K562 (cell line): Measurements from ENCODE around the gene THADA. TPM values are rescaled to one million over a fixed set of nuclear protein-coding genes. Genes with fewer than 3 reads are reported as not detected.
A peak's percentile ranks its signal among the peaks of the same experiment; 100 is the strongest.

Source experiments
- GMEB1 ChIP-seq: fragments of 250-450 bp; sonication (Bioruptor Pico); IDR thresholded peaks from 2 replicates; pipeline ENCODE4 v1.4.0; 2020; ENCODE audit warnings: mild to moderate bottlenecking
- KAT8 ChIP-seq: fragments of 450-650 bp; IDR thresholded peaks from 2 replicates; pipeline ENCODE4 v1.6.1; 2016; ENCODE audit warnings: low read depth, mild to moderate bottlenecking
- KLF1 ChIP-seq: fragments of 450-650 bp; IDR thresholded peaks from 2 replicates; pipeline ENCODE4 v1.6.1; 2016; ENCODE audit warnings: missing genetic modification characterization, missing compliant biosample characterization
- NFE2L1 ChIP-seq: fragments of 450-650 bp; IDR thresholded peaks from 2 replicates; pipeline ENCODE4 v1.6.1; 2016; ENCODE audit warnings: missing genetic modification characterization, low read depth, mild to moderate bottlenecking, missing compliant biosample characterization, moderate library complexity, borderline replicate concordance
- POU5F1 ChIP-seq: fragments of 150-350 bp; IDR thresholded peaks from 2 replicates; pipeline ENCODE4 v1.6.1; 2014; ENCODE audit warnings: borderline replicate concordance, low read length, low read depth, mild to moderate bottlenecking; ENCODE audit not compliant: partially characterized antibody
- RCOR1 ChIP-seq, 2 experiments: IDR thresholded peaks; 2 replicates each; pipeline ENCODE4 v1.6.1; 2012; ENCODE audit warnings: low read depth in 2 of 2, low read length in 2 of 2, borderline replicate concordance in 1 of 2, improper control_type of control experiment in 1 of 2
- SAFB ChIP-seq: fragments of 200-400 bp; formaldehyde crosslinking; IDR thresholded peaks from 2 replicates; pipeline ENCODE4 v1.6.1; 2017; ENCODE audit warnings: low read depth, low read length, borderline replicate concordance
- SAP30 ChIP-seq: fragments of 200-600 bp; sonication (generic); IDR thresholded peaks from 2 replicates; pipeline ENCODE4 v1.6.1; 2012; ENCODE audit warnings: borderline replicate concordance, low read depth, mild to moderate bottlenecking, moderate library complexity, low read length, control low read depth, inconsistent platforms; ENCODE audit not compliant: insufficient read depth, poor library complexity, severe bottlenecking
- SIRT6 ChIP-seq: IDR thresholded peaks from one replicate; pipeline ENCODE4 v1.6.1; 2012; ENCODE audit warnings: low read depth, mild to moderate bottlenecking, control low read depth, inconsistent platforms, low read length, moderate library complexity
- TAF15 ChIP-seq: fragments of 200-400 bp; formaldehyde crosslinking; IDR thresholded peaks from 2 replicates; pipeline ENCODE4 v1.6.1; 2017; ENCODE audit warnings: mild to moderate bottlenecking, low read depth, low read length, moderate library complexity
- TOE1 ChIP-seq, 2 experiments: fragments of 450-650 bp in 1 of 2; sonication (generic) in 1 of 2; formaldehyde crosslinking in 1 of 2; IDR thresholded peaks; 2 replicates each; pipeline versions ENCODE4 v1.7.1 to v1.8.0; 2016 to 2022; ENCODE audit warnings: borderline replicate concordance in 2 of 2, mild to moderate bottlenecking in 2 of 2, antibody characterized with exemption in 1 of 2, inconsistent platforms in 1 of 2, low read depth in 1 of 2, missing genetic modification reagents in 1 of 2, moderate library complexity in 1 of 2
- ZNF143 ChIP-seq: sonication (generic); formaldehyde crosslinking; IDR thresholded peaks from 2 replicates; pipeline ENCODE4 v1.9.0; 2022; ENCODE audit warnings: mild to moderate bottlenecking, missing genetic modification reagents
- ZNF239 ChIP-seq: fragments of 250-450 bp; sonication (Bioruptor Pico); IDR thresholded peaks from 2 replicates; pipeline ENCODE4 v1.4.0; 2020; ENCODE audit warnings: mild to moderate bottlenecking
- ZNF408 ChIP-seq: fragments of 250-450 bp; sonication (Bioruptor Pico); IDR thresholded peaks from 2 replicates; pipeline ENCODE4 v1.4.0; 2020; ENCODE audit warnings: low read depth, mild to moderate bottlenecking, moderate library complexity
- ZZZ3 ChIP-seq: fragments of 450-650 bp; IDR thresholded peaks from 2 replicates; pipeline ENCODE4 v1.6.1; 2016; ENCODE audit warnings: antibody characterized with exemption, mild to moderate bottlenecking, moderate library complexity
- polyA plus RNA-seq, 8 experiments: library from polyadenylated mRNA; depleted of rRNA in 4 of 8; stranded (reverse) in 5 of 8; unstranded in 3 of 8; fragments of >200 nt; fragmentation: Nextera tagmentation in 2 of 8; fragmentation: Illumina TruSeq in 1 of 8; extraction: Ambion mirVana in 2 of 8; extraction: Trizol in 1 of 8; gene quantifications; 2 replicates each; pipeline versions ENCODE4 v1.2.1 to v1.2.3, GENCODE V29; 2011 to 2014; ENCODE audit warnings: inconsistent platforms in 1 of 8, missing spikeins in 1 of 8
- total RNA-seq, 7 experiments: library from RNA; depleted of rRNA in 6 of 7; stranded (reverse); fragments of >200 nt in 6 of 7; fragmentation: Illumina TruSeq in 2 of 7; extraction: Trizol in 2 of 7; gene quantifications; 2 replicates each; pipeline versions ENCODE4 v1.2.1 to v1.2.3, GENCODE V29; 2011 to 2021; ENCODE audit warnings: low replicate concordance in 1 of 7
- TF ChIP-seq, protein P1 (sequence below): sonication (generic); formaldehyde crosslinking; IDR thresholded peaks from 2 replicates; pipeline ENCODE4 v1.8.0; 2023; ENCODE audit warnings: mild to moderate bottlenecking, missing genetic modification reagents
- TF ChIP-seq, protein P2 (sequence below): sonication (generic); formaldehyde crosslinking; IDR thresholded peaks from 2 replicates; pipeline ENCODE4 v1.8.1; 2023; ENCODE audit warnings: mild to moderate bottlenecking, missing genetic modification reagents

The THADA gene
- total and polyA plus RNA-seq, 9 of the 15 experiments (the other 6 are each of a cell fraction or from before 2014, with no cell fraction given), result 17.8 to 34.7 (median 31.9) TPM

DNA sequence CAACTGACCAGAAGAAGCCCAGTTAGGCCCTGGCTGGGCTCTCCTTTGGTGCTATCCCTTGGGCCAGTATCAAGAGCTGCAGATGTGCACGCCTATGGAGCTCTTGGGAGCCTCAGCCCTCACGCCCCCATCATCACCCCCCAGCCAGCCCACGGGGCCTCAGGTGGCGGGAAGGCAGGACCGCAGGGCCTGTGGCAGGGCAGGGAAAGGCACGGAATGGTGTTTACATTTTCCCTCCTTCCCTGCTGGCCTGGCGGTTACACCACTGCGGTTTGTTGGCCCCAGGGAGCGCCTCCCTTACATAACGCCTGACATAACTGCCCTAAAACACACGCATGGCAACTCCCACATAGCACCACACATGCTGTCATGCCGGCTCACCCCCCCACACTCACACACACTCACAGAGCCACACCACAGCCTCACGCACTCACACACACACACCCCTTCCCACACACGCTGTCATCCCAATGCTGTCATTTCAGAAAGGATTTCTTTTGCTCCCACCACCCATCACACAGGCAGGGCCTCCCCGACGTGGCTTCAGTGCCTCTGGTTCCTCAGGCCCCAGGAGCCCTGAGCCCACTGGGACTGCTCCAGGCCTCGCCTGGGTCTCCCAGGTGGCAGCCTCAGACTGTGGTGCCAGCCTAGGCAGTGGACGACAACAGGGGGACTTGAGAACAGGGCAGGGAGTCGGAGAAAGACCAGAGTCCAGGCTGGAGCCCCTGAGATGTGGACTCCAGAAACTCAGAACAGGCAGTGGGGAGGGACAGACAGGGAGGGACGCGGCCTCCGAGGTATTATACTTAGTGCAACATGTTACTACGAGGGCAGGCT, 385.2 kb downstream of the THADA start (continued):
- TF ChIP-seq TAF15 (no peak), SAFB (no peak), NFE2L1 (no peak), RCOR1 (IDR thresholded peaks at IDR 0.05; ENCODE audit: borderline replicate concordance in 1 of 2, low read depth in 2 of 2, low read length in 2 of 2) (0 out of 4 replicates have a peak, but pooled peaks of 1 of the 2 experiments have one; percentile 48), GMEB1 (peak; percentile 35; the same call in 1 of the 2 replicates), ZNF143 (no peak), KLF1 (tag) (no peak), ZNF408 (CRISPR knock-in tag) (no peak), TOE1 (IDR thresholded peaks at IDR 0.05; ENCODE audit: borderline replicate concordance) (peak; percentile 53; the same call in 1 of the 2 replicates), TOE1 (CRISPR knock-in tag; IDR thresholded peaks at IDR 0.05; ENCODE audit: borderline replicate concordance, low read depth) (0 out of 2 replicates have a peak, but pooled peaks have one; percentile 90), POU5F1 (no peak), KAT8 (no peak), SAP30 (peak; percentile 37), ZZZ3 (no peak), SIRT6 (no peak), ZNF239 (CRISPR knock-in tag) (no peak)
- TF ChIP-seq, protein P1, sequence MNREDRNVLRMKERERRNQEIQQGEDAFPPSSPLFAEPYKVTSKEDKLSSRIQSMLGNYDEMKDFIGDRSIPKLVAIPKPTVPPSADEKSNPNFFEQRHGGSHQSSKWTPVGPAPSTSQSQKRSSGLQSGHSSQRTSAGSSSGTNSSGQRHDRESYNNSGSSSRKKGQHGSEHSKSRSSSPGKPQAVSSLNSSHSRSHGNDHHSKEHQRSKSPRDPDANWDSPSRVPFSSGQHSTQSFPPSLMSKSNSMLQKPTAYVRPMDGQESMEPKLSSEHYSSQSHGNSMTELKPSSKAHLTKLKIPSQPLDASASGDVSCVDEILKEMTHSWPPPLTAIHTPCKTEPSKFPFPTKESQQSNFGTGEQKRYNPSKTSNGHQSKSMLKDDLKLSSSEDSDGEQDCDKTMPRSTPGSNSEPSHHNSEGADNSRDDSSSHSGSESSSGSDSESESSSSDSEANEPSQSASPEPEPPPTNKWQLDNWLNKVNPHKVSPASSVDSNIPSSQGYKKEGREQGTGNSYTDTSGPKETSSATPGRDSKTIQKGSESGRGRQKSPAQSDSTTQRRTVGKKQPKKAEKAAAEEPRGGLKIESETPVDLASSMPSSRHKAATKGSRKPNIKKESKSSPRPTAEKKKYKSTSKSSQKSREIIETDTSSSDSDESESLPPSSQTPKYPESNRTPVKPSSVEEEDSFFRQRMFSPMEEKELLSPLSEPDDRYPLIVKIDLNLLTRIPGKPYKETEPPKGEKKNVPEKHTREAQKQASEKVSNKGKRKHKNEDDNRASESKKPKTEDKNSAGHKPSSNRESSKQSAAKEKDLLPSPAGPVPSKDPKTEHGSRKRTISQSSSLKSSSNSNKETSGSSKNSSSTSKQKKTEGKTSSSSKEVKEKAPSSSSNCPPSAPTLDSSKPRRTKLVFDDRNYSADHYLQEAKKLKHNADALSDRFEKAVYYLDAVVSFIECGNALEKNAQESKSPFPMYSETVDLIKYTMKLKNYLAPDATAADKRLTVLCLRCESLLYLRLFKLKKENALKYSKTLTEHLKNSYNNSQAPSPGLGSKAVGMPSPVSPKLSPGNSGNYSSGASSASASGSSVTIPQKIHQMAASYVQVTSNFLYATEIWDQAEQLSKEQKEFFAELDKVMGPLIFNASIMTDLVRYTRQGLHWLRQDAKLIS (CRISPR knock-in tag), result no peak
- TF ChIP-seq, protein P2, sequence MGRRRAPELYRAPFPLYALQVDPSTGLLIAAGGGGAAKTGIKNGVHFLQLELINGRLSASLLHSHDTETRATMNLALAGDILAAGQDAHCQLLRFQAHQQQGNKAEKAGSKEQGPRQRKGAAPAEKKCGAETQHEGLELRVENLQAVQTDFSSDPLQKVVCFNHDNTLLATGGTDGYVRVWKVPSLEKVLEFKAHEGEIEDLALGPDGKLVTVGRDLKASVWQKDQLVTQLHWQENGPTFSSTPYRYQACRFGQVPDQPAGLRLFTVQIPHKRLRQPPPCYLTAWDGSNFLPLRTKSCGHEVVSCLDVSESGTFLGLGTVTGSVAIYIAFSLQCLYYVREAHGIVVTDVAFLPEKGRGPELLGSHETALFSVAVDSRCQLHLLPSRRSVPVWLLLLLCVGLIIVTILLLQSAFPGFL (CRISPR knock-in tag), result no peak
